GM21723 (cell line): ENCODE results near the gene OSCP1.

Experiments used
- ATAC-seq: cut with Tn5 transposase; IDR thresholded peaks from one replicate; pipeline ENCODE4 v1.9.1; 2021; ENCODE audit warnings: mild to moderate bottlenecking, moderate library complexity; ENCODE audit not compliant: unreplicated experiment

OSCP1 gene

DNA sequence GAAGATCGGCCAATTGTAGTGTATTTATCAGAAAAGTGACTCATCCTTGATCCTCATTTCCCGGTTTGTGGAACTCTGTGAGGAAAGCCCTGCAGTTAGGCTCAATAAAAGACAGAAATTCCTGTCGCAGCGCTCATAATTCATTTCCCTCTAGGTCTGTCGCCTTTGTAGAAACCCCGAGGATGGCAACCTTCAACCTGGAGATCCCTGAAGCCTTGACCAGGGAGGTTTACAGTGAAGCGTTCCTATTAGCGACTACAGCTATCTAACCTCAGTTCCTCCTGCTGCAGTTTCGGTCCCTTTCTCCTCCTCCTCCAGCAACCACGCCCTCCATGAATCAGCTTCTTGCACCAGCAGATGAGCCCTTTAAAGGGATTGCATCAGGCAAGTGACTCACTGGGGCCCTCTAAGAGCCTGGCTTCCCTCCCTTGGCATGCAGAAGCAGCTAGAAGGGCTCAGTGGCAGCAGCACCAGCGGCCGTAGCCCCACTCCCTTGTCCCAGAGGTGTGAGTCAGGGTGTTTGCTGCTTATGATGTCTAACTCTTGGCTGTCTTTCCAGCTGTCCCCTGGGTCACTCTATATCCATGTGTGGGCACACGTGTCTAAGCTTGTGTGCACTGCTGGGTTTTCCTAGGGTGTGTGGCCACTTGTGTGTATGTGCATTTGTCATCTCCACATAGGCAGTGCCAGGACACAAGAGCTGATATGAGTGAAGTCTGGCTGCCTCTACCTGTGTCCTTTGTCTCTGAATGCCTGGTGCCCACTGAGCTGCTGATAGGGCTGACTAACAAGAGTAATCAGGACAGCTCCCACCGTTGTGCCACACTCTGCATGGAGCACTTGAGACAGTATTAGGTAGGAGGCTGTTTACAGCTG is 63.7 kb downstream of the OSCP1 start:
- peak; percentile 50 for ATAC-seq

- ATAC-seq: peak; percentile 81
These were observed 64.6 kb downstream of the OSCP1 start, which contains the start of gene STK40 for GRCh38 chr1:36385410-36386264. TSS of gene STK40 (minus strand) at chr1:36385924. CDS start at chr1:36361332, 24,592 bp downstream.

- no peak for ATAC-seq
These were observed 65.5 kb downstream of the OSCP1 start for GRCh38 chr1:36384542-36385409.

DNA sequence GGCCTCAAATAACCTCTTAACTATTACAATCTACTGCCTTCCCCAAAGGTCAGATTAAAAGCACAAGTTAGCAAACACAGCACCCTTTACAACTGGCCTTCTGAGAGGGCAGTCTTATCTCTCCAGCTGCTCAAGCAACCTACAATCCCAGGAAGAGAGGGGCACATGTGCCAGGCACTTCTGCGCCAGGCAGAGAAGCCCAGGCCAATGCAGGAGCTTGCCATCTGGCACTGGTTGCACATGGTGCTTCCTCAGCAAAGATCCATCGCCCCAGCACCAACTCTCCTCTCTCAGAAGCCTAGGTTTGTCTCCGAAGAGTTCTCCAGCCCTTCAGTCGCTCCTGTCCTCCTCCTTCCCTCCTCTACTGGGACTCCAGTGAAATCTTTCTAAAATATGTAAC is 67.0 kb downstream of the OSCP1 start:
- ATAC-seq: no peak

- ATAC-seq: no peak
These were observed 67.6 kb downstream of the OSCP1 start for GRCh38 chr1:36382669-36383068.

DNA sequence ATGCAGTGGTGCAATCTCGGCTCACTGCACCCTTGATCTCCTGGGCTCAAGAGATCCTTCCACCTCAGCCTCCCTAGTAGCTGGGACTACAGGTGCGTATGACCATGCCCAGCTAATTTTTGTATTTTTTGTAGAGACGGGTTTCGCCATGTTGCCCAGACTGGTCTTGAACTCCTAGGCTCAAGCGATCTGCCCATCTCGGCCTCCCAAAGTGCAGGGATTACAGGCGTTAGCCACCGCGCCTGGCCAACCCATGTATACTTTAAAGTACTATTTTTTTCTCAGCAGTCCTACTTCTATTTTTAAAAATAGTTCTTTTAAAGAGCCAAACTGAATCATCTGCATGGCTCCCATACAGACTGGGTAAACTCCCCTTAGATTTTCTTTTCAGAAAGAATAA is 68.0 kb downstream of the OSCP1 start:
- ATAC-seq: no peak

DNA sequence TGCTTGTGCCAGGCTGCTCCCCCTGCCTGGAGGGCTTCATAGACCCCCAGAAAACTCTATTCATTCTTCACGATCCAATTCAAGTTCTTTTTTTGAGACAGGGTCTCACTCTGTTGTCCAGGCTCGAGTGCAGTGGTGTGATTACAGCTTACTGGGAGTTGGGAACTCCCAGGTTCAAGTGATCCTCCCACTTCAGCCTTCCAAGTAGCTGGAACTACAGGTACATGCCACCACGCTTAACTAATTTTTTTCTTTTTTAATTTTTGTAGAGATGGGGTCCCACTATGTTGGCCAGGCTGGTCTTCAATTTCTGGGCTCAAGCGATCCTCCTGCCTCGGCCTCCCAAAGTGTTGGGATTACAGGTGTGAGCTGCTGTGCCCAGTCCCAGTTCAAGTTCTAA is 68.8 kb downstream of the OSCP1 start:
- no peak for ATAC-seq

DNA sequence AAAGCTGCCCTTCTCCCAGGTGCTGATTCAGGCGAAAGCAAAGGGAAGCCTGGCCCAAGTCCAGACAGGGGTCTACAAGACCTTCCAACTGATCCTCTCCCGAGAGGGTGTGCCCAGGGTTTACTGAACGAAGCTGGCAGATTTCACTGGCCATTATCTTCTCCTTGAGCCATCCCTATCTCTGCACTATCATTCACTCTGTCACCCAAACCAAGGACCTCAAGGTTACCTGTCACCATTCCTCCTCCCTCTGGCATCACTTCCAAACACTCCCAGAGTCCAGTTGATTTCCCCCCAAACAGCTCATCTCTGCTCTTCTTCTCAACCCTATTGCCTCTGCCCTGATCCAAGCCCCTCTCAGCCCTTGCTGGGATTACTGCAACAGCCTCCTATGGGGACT is 69.5 kb downstream of the OSCP1 start:
- ATAC-seq: no peak

DNA sequence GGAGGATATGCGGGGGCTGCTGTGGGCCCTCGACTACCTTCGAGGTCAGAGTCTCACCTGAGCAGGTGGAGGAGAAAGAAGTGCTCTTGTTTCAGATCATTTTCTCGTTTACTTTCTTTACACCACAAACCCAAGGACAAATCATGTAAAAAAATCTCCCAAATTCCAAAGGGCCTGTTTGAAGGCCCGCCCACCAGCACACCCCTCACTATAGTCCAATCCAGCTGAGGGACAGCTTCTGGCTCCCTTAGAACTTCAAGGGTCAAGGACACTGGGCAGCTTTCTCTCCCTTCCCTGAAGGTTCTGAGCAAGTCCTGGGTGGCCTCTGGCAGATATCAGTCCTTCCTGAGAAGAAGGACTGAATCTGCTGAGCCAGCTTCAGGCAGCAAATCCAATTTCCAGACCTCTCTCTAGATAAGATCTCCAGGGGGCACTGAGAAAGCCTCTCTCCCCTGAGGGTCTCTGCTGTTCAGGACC is 70.1 kb downstream of the OSCP1 start:
- no peak for ATAC-seq

DNA sequence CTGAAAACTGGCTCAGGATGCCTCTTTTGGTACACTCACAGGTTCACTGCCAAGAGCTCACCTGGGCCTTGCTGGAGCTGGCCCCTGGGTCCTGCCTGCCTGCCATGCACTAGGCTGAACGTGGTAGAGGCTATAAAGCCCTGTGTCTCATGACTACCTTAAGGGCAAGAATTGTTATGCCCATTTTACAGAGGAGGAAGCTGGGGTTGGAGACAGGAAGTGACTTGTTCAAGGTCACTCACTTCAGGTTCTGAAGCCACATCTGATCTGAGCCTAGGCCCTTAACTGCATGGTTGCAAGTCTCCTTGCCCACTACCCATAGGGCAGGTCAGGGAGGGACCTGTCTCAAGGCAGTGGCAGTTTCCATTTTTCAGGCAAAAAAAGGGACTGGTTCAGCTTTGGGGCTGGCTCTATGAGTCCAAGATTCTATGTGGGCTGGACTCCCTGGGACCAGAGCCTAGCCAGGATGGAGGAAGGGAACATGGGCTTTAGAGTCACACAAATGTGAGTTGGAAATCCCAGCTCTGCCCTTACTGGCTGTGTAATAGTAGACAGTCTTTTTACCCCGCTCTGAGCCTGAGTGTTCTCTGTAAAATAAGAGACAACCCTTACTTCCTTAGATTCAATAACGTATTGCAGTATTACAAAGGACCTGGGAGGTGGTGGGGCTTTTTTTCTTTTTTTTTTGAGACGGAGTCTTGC is 72.3 kb downstream of the OSCP1 start:
- ATAC-seq: no peak

DNA sequence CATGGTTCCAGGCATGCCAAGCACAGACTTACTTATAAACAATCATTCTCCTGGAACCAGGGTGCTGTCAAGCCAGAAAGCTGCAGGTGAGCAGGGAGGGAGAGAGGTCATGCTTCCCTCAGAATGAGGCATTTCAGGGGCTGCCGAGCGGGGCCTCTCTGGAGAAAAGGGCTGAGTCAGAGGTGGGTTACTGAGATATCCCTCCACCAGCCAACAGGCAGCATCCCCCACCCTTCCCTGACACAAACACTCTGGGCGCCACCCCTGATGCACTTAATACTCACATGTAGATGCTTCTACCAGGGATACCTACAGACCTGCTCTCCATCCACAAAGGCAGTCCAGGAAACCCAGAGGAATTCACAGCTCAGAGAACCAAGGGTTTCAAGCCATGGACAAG is 77.6 kb downstream of the OSCP1 start:
- ATAC-seq: no peak

GRCh38 chr1:36369061-36369861 is 81.0 kb downstream of the OSCP1 start:
- no peak for ATAC-seq
